GF-D8 (cell line): ENCODE results near the gene EMSY.

Experiments
- DNase-seq: peaks from one replicate; lab custom pipeline; 2025; lab: John Stamatoyannopoulos, UW

Gene EMSY

DNA sequence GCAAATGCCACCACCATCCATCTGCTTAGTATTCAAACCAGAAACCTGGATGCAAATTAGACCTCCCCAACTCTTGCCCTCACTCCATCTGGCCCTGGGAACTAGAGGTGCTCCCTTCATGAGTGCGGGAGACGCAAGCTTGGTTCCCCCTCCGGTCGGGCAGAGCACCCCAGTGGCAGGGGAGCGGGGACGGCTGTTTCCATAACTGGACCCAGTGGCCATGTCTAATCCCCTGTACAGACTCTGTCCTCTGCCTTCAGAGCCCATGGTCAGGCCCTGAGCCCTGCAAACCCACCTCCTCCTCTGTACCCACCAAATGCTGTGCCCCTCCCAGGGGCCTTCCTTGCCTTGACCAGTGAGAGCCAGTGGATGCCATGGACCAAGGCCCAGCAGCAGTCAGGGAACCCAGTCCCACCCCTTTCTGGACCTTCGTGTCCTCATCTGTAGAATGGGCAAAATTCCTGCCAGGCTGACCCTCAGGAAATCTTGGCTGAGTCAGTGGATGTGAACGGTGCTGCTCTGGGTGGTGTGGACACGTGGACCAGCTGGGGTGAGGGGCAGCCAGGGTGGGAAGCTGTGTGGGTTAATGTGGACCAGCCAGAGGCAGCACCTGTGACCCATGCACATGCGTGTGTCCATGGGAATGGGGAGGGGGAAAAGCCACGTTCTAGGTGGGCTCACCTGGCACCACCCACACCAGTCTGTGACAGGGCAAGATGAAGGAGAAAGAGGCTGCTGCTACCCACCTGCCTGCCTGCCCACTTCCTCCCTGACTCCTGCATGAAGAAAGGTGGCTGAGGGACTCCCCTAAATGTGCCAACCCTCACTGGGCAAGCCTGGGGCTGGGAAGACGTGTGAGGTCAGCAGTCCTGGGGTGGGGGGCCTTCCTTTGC is 153.0 kb downstream of the EMSY start:
- no peak for DNase-seq

DNA sequence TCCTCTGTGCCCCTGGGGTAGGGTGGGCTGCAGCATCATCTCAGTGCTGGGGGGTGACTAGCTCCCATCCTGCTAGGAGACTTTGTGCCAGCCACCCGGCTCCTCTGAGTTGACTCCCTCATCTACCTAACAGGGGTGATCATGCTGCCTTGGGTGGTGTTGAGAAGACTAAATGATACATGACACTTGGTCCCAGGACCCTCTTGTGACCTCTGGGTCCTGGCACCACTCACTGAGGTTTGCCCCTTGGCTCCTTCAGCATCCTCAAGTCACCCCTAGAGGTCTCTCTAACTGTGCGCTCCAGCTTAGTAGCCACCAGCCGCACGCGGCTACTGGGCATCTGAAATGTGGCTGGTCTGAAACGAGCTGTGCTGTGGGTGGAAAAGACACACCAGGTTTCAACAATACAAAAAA is 153.6 kb downstream of the EMSY start:
- no peak for DNase-seq

DNA sequence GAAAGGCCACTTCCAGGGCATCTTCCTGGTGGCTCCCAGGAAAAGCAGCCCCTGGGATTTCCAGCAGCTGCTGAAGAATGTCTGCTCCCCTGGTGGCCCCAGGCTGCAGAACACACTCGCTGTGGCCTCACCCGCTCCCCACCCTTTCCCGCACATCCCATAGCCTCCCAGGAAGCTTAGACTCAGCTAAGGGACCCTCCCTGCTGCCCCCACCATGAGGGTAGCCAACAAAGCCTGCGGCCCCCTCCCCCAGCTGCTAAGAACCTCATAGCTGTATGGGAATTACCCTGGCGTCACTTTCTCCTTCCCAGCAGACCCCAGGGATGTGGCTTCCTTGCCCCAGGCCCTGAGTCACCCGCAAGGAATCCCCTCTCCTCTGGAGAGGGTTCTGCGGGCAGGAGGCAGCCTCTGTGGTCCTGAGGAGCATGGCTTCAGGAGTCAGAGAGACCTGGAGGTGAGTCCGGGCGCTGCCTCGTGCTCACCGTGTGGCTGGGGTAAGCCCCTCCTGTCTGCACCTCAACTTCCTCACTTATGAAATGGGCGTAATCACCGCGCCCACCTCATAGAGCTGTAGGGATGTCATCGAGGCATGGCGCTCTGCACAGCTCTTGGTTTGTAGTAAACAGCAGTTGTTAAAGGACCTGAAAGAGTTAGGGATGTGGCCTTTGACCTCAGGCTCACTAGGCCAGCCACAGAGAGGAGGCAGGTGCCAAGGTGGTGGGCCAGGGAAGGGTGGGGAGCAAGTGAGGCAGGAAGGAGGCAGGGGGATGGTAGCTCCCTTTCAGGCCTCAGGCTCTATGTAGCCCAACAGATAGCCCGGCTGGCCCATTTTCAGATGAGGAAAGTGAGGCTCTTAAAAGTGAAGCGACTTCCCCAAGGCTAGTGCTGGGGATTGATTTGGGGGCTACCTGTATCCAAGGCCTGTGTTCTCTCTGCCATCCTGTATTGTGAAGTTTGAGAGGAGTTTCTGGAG is 154.5 kb downstream of the EMSY start:
- no peak for DNase-seq

DNA sequence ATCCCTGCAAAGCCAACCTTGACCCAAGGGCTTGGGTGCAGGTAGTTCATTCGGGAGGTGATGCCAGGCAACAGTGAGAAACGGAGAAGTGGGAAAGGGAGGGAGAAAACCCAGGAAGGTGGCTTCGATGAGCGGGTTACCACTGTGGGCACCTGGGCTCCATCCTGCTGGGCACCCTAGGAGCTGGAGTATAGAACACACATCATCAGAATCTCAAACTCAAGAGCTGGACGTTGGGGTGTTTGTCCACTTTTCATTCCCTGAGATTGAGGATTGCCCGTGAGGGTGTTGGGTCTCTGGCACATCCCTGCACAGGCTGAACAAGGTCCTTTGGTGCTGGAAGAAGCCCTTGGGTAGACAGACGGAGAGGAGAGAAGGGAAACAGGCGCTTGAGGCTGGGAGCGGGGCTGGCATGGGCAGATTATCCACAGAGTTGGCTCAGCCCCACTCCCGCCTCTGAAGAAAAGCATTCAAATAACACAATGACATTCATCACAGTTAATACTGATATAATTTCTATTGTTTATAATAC is 155.4 kb downstream of the EMSY start:
- no peak for DNase-seq

DNA sequence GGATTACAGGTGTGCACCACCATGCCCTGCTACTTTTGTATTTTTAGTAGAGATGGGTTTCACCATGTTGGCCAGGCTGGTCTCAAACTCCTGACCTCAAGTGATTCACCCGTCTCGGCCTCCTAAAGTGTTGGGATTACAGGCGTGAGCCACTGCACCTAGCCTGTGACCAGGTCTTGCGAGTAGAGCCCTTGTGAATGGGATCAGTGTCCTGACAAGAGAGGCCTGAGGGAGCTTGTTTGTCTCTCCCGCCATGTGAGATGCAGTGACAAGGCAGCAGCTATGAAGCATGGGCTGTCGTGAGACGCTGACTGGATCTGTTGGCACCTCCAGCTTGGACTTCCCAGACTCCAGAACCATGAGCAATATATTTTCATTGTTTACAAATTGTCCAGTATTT is 156.5 kb downstream of the EMSY start:
- no peak for DNase-seq

DNA sequence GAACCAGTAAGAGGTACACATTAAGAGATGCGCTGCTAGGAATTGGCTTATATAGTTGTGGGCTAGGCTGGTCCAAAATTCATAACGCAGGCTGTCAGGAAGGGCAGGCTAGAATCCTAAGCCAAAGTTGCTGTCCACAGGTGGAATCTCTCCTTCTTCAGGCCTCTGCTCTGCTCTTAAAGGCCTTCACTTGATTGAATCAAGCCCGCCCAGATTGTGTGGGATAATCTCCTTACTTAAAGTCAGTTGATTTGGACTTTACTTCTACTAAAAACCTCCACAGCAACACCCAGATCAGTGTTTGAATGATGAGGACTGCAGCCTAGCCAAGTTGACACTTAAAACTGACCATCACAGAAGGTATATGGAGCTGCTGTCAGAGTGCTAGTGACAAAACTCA is 156.9 kb downstream of the EMSY start:
- DNase-seq: no peak

DNA sequence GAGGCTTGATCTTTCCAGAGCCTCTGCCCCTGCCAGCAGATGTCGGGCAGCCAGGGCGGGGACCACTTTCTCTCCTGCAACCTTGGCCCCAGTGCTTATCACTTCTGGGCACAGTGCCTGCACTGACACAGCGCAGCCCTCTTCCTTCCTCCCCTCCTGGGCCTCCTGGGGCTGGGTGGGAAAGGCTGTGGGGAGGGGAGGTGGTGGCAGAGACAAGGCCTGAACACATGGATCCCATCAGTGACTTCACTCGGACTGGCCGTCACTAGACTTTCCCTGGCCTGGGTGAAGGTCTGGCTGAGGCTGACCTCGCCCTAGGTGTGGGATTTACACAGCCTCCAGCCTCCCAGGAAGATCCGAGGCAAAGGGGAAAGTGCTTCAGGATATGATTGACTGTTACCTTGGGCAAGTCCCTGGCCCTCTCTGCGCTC is 157.6 kb downstream of the EMSY start:
- no peak for DNase-seq
